ENCODE data around the gene SLC25A11. TPM values are rescaled to one million over a fixed set of nuclear protein-coding genes. Genes with fewer than 3 reads are reported as not detected.

The SLC25A11 gene
- polyA plus RNA-seq, 4 donors: 78.2 to 98.0 (median 79.0) TPM

DNA sequence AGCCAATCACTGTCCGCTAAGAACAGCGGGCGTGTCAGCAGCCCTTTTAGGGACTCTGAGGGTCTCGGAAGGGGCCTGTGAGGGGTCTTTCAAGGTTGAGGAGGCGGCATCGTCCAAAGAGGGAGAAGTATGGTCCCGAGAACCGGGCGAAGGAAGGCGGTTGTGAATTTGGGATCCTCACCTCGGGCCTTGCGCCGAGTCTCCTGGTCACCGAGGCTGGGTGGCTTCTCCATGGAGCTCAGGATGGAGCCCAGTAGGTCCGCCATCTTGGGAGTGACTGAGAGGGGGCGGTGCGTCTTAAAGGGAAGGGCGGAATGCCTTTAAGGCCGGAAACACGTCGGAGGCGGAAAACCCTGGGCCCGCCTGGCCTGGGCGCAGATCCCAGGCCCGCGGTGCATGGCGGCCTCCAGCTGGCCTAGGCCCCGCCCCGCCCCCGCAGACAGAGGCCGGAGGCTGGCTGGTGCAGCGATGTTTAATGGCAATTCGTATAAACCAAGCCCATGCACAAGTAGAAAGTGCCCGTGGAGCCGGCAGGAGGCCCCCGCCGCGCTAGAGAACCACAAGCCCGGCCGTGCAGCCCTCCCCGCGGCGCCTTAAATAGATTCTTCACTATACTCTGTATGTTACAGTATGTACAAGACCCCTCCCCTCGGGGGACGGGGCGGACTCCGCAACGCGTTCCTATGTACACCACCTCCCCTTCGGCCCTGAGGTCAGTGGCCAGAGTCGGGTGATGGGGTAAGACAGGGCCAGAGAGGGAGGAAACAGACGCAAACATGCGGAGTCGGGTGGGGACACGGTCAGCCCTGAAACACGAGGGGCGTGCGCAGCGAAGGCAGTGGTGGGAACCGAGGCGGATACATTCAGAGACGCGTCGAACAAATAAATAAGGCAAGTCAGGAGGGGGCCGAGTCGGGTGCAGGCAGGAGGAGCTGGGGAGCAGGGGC is 28.0 kb upstream of the SLC25A11 start, which contains the start of gene SPAG7:
Gene SPAG7 (minus strand): TSS at position 279 of the 947 bp plus-strand sequence. CDS start 13 bp downstream, at position 266.
- peak; percentile 95 to 99 (median 96) for DNase-seq (ENCODE audit: low read depth in 4 of 4, low spot score in 3 of 4)

DNA sequence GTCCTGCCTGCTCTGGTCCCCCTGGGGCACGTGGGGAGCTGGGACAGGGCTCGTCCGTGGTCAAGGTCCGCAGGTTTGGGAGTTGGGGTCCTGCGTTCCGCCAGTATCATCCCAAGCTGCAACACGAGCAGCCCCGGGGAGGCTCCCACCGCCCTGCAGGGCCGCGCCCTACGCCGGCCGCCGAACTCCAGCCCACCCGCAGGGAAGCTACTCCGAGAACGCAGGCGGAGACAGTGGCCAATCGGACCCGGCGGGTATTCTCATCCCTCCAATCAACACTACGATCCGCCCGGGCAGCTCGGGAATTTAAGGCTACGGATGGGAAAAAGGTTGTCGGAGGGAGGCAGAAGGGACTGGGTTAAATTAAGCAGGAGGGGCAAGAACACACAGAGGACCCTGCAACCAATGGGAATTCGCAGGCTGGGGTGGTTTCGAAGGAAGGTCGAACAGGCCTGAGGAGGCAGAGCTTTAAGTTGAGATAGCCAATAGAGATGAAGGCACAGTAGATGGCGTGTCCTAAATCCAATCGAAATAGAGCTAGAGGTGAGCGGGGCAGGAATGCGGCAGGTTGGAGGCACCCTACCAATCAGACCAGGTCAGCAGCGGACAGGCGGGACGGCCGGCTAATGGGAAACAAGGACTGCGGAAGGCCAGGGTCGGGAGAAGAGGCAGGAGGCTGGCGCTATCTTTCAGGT is 27.1 kb upstream of the SLC25A11 start:
- DNase-seq (ENCODE audit: low read depth in 4 of 4, low spot score in 3 of 4): peak; percentile 97 to 99 (median 98)

DNA sequence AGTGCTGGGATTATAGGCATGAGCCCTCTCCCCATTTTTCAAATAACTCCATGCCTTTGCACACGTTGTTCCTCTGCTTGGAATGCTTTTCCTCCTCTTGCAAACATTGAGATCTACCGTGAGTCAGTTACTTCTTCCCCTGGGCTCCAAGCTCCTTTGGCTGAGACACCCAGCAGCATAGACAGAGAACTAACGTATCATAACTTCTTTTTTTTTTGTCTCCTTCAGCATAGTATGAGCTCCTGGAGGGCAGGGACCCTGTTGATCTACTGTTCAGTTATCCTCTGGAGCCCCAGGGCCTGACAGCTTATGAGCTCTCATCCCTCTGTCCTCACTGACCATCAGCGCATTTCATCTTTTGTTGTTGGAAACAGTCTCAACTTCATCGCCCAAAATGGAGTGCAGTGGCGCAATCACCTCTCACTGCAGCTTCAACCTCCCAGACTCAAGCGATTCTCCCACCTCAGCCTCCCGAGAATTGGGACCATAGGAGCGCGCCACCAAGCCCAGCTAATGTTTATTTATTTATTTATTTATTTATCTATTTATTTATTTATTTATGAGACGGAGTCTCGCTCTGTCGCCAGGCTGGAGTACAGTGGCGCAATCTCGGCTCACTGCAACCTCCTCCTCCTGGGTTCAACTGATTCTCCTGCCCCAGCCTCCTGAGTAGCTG is 25.6 kb upstream of the SLC25A11 start:
- no peak for DNase-seq (ENCODE audit: low read depth in 4 of 4, low spot score in 3 of 4)

DNA sequence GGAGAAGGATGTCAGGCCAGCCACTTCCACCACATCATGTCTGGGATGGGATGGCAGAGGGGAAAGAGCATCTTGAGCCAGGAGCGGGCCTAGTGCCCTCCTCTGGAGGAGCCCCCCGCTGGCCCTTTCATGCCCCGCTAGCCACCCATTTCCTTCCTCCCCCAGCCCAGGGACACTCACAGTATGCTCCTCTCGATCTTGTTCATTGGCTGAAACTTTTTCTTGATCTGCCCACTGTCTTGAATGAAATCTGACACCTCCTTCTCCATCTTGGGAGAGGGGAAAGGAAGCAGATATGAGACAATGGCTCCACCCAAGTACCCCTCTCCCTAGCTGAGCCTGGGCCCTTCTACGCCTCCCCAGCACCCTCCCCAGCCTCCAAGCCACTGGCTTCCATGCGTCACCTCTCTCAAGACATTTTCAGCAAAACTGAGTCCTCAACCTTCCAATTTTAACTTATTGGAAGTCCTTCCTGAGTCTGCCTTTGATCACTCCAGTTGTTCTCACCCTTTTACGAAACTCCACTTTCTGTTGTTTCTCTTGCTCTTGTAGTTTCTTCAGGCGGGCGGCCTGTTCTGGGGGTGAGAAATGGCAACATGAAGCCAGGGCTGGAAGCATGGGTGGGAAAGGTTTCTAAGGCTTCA is 20.6 kb upstream of the SLC25A11 start:
- no peak for DNase-seq (ENCODE audit: low read depth in 4 of 4, low spot score in 3 of 4)

DNA sequence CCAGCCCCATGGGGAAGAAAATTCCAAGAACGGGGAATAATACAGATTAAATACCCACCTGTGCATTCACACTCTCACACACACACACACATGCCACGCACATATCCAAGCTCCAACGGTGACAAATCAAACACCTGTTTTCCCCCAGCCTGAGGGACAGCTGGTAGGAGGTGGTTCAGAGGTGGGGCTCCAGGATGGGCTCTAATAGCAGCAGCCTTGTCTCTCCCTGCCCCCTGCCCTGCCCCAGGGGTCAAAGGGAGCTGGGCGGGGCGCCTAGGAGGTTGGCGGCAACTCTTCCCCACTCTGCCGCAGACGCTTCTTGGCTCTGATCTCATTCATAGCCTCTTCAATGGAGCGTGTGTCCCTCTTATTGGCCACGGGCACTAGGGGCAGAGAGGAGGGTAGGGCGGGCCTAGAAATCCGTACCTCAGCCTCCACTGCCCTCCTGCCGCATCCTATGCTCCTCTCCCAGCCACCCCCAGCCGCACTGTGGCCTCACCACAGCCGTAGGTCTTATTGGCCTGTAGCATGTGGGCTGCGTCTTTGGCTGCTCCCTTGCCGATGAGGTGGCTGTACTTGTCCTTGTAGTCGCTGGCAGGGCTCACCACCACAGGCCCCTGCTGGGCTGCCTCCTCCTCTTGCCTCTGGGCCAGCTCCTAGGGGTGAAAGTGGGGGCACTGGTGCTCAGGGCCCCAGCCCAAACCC is 19.6 kb upstream of the SLC25A11 start:
- DNase-seq (ENCODE audit: low read depth in 4 of 4, low spot score in 3 of 4): no peak

DNA sequence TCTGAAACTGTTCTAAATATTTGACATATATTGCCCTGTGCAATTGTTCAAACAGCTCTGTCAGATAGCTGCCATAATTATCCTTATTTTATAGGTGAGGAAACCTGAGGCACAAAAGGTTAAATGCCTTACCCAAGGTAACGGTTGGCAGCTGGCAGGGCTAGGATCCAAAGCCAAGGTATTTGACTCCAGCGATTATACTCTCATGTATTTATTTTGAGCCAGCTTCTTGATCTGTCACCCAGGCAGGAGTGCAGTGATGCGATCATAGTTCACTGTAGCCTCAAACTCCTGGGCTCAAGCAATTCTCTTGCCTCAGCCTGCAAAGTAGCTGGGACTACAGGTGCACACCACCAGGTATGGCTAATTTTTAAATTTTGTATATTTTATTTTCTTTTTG is 18.3 kb upstream of the SLC25A11 start:
- DNase-seq (ENCODE audit: low read depth in 4 of 4, low spot score in 3 of 4): no peak

DNA sequence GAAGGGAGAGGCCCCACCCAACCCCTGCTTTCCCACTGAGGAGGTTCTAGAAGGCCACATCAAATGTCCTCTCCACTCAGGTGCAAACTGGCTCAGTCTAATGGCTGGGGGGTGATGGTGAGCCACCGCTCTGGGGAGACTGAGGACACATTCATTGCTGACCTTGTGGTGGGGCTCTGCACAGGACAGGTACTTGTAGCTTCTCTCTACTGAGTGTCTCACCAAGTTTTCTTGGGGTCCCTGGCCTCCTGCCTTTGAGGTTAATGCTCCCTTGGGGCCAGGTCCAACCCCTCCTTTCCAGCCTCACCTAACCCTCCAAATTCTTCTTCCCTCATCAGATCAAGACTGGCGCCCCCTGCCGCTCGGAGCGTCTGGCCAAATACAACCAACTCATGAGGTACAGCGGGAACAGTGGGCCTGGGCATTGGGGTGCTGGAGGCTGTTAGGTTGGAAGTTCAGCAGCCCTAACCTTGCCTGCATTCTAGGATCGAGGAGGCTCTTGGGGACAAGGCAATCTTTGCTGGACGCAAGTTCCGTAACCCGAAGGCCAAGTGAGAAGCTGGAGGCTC is 16.7 kb upstream of the SLC25A11 start:
- DNase-seq (ENCODE audit: low read depth in 4 of 4, low spot score in 3 of 4): no peak

DNA sequence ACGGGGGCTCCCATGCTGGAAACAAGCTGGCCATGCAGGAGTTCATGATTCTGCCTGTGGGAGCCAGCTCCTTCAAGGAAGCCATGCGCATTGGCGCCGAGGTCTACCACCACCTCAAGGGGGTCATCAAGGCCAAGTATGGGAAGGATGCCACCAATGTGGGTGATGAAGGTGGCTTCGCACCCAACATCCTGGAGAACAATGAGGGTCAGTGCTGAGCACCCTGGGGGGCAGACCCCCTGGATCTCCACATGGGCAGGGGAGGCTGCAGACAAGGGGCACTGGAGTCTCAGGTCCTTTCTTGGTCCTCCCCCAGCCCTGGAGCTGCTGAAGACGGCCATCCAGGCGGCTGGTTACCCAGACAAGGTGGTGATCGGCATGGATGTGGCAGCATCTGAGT is 15.2 kb upstream of the SLC25A11 start:
- no peak for DNase-seq (ENCODE audit: low read depth in 4 of 4, low spot score in 3 of 4)

DNA sequence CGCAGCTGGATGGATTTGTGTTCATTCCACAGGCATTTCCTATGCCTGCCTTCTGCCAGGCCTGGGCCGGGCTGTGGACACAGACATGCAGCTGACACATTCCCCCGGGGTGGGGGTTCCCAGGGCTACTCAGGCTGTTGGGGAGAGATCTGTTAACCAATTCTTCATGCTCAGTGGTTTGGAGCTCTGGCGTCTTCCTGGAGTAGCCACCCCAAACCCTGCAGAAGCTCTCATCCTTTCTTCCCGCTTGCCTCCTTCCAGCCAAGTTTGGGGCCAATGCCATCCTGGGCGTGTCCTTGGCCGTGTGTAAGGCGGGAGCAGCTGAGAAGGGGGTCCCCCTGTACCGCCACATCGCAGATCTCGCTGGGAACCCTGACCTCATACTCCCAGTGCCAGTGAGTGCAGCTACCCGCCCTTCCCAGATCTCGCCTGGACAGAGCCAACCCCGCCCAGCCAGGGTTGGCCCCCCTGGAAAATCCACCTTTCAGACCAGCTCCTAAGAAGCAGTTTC is 13.7 kb upstream of the SLC25A11 start:
- DNase-seq (ENCODE audit: low read depth in 4 of 4, low spot score in 3 of 4): no peak

DNA sequence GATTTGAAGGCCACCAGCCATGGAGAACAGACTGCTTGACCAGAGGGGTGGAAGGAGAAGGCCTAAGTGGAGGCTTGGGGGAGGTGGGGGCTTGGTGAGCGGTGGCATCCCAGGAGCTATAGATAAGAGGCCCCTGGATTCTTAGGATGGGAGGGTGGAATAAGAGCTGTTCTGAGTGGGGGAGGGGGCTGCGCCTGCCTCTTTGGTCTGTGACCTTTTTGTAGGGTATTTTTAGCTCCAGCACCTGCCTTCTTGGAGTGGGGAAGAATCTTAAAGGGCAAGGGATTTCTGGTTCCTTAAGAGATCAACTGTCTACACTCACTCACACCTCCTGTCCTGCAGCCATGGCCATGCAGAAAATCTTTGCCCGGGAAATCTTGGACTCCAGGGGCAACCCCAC is 11.6 kb upstream of the SLC25A11 start:
- no peak for DNase-seq (ENCODE audit: low read depth in 4 of 4, low spot score in 3 of 4)

DNA sequence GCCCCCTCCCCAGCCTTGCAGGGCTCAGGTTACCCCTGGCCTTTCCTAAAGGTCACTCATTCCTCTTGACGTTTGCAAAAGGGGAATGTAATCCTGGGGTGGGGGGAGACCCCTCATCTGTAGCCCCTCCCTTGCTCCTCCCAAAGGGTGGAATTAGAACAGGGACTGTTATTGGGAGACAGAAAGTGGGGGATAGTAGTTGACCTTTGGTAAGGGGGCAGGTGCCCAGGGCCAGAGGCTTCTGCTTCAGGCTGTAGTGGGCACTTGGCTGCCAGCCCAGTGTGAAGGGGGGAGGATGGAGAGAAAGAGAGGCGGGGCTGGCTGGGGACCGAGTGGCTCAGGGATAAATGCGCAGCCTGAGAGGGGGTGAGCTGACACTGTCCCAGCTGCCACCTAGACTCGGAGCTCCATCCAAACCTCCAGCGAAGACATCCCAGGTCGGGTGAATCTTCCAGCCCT is 10.9 kb upstream of the SLC25A11 start, which contains the start of gene ENO3:
Gene ENO3 (plus strand): TSS at position 374 of the 459 bp plus-strand sequence. CDS start 711 bp downstream, outside the sequence.
- DNase-seq (ENCODE audit: low read depth in 4 of 4, low spot score in 3 of 4): no peak

DNA sequence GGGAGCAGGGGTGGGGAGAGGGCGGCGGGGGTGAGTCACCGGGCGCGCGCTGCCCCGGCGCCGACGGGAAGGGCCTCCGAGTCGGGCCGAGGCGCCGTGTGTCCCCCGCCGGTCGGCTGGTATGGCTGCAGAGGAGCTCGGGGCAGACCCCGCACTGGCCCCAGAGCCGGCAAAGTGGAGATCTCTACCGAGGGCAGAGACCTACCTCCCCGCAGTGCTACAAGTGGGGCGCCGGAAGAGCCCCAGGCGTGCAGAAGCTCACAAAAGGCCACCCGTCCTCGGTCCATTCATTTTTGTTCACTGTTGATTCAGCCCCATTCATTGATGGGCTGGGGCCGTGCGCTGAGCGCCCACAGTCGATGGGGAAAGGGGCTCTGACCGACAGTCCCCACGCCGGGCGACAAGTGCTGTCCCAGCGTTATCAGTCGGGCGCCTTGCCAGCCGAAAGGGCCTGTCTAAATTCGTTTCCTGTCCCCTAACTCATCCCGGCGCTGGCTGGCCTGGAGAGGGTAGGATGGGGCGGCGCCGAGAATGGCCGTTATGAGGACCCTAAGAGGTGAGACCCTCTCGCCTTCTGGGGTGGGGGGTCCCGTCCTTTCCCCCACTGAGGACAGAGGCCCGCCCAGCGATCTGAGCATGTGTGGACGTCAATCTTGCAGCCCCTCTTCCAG is 10.4 kb upstream of the SLC25A11 start:
- no peak for DNase-seq (ENCODE audit: low read depth in 4 of 4, low spot score in 3 of 4)

DNA sequence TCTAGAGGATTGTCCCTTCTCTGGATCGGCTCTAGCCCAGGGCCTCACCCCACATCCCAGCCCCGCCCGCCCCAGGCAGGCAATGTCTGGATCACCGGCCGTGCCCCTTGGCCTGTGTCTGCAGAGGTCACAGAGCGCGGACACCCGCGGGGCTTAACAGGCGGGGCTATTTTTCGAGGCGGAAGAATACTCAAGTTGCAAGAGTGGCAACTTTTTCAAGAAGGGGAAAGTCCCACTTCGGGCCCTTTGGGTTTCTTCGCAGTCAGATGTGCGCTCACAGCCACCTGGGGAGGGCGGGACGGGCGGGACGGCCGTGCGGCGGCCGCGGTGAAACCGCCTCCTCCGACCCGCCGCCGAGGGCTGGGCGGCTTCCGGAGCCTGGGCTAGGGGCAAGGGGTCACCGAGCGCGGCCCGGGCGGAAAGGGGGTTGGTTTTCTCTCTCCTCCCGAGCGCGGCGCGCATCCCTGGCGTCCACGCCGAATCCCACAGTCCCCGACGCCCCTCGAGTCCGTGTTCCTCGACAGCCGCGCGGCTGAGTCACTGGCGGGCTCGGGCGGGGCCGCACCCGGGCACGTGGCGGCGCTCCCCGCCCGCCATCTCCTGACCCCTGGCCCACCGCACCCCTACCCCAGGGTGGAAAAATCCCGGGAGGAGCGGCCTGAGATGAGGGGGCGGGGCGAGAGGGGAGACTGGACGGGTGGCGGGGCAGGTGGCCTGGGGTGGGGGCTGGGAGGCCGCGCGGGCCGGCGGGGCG is 9.7 kb upstream of the SLC25A11 start:
- no peak for DNase-seq (ENCODE audit: low read depth in 4 of 4, low spot score in 3 of 4)

DNA sequence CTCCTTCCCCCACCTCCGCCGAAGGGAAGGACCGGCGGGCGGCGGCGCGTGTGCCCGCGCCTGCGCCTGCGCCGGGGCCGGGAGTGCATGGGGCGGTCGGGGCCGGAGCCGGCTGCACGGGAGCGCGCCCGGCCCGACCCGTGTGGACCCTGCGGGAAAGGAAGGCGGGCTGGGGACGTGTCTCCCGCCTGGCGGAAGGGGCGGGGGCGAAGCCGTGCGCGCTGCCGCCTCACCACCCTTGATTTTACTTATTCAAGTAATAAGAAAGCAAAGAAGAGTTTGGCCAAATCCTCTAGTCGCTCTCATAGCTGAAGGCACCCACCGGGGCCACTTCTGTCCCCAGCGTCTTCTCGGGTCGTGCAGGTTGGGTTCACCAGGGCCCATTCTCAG is 9.1 kb upstream of the SLC25A11 start:
- DNase-seq (ENCODE audit: low read depth in 4 of 4, low spot score in 3 of 4): peak in 2 of 4 donors; percentile 78 to 79

DNA sequence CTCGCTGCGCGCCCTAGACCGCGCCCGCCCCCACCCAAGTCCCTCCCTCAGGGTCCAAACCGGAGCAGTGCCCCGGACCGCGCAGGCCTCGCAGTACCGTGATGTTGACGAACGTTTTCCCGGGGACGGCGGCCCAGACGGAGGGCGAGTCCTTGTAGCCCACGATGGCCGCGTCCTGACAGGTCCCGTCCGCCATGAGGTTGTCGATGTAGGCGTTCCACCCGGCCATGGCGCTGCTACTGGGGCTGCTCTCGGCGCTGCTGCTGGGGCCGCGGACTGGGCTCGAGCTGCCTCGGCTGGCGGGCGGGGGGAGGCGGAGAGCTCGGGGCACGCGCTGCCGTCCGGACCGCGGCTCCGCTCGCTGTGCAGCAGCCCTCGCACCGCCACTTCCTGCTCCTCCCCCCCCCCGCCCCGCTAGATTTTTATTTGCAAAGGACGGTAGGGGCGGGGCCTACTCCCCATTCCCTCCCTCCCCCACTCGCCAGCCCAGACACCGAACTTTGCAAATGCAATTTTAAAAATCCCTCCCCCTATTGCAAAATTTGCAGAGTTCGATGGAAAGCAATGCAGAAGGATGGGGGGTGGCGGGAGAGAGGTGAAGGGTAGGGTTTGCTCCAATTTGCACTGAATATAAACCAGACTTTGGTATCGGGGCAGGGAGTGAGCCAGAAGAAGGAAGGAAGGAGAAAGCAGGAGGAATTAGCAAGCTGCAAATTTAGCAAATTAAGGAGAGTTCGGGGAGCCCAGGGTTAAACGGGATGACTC is 8.5 kb upstream of the SLC25A11 start, which contains the start of gene PFN1:
Gene PFN1 (minus strand): TSS at position 365 of the 765 bp plus-strand sequence. CDS start 136 bp downstream, at position 229.
- DNase-seq (ENCODE audit: low read depth in 4 of 4, low spot score in 3 of 4): peak in 2 of 4 donors; percentile 80 to 81

DNA sequence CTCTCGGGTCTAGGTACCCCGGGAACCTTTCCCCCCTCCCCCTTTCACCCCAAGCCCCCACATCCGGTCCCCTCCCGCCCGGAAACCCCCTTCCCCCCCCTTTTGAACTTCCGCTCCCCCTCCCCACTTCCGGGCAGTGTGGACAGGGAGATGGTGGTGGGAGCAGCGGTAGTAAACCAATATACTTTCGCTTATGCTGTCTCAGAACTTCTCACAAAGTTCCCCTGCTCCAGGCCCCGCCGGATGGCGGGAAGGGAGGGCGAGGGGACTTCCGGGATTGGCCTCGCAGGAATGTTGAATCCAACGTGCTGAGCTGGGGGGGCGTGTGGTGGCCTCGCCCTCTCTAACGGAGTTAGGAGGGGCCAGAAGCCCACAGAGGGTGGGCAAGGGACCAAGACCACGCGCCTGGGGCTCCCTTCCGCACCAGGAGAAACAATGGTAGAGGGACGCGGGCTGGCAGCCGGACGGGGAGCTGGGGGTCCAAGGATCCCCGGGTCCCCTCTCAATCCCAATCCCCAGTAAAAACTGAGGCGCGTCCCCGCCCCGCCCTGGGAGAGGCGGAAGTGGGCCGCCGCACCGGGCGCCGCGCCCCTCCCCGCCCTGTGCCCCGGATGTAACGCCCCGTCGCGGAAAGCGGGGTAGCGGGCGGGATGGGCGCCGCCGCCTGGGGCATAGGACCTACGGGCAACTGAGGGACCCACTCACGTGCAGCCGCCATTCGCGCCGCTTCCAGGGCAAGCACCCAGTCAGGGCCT is 7.7 kb upstream of the SLC25A11 start:
- no peak for DNase-seq (ENCODE audit: low read depth in 4 of 4, low spot score in 3 of 4)
